ENCODE measurements around the gene NDRG4. TPM values are rescaled to one million over a fixed set of nuclear protein-coding genes. Genes with fewer than 3 reads are reported as not detected.

Gene NDRG4
- total and polyA plus RNA-seq, 2 donors (not counting 3 experiments of a cell fraction or from before 2014, with no cell fraction given), result 35.8 to 74.3 TPM

DNA sequence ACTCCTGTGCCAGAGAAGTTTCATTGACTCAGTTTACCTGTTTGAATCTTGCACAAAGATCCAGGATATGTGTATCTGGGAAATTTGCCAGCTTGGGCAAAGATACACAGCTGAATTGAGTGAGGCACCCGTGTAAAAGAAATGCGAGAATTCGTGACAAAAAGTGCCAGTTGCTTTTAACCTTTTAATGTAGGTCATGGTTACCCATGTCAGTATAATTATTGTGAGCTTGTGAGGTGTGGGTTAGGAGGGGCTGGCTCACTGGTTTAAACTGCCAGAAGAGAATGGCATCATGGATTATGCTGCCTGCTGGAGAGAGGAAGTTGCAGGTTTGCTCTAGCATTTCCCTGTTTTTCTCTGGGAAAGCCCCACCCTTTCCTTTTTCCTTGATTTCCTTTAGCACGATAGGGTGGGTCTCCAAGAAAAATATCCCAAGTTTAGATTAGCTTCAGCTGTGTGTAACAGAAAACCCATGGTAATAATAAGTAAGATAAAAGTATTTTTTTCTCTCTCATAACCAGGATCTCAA, 24.8 kb upstream of the NDRG4 start:
- Histone ChIP-seq H2AFZ (ENCODE audit: low read depth, low read length) (peak overlapping the region; percentile 32), H3K4me3 (replicated peaks in 1 of 3; ENCODE audit: insufficient read depth in 1 of 3, low read depth in 1 of 3, low read length in 3 of 3) (no peak overlapping the region), H3K4me2 (ENCODE audit: insufficient read depth, low read length) (peak overlapping the region; percentile 7), H3K9ac (replicated peaks; ENCODE audit: extremely low read depth, insufficient read depth, low read length) (no peak overlapping the region), H3K27me3 (ENCODE audit: control insufficient read depth in 2 of 2, insufficient read depth in 2 of 2, low read length in 2 of 2) (no peaks in the 10 kb centered on the region), H3K9me1 (replicated peaks; ENCODE audit: control insufficient read depth, extremely low read depth, insufficient read depth, low read length) (no peaks in the 10 kb centered on the region), H3K36me3 (ENCODE audit: control insufficient read depth in 2 of 2, extremely low read depth in 1 of 2, insufficient read depth in 2 of 2, low read length in 2 of 2) (no peaks in the 10 kb centered on the region), H3K79me2 (ENCODE audit: control insufficient read depth, insufficient read depth, low read length) (no peaks in the 10 kb centered on the region), H3K4me1 (ENCODE audit: control insufficient read depth, extremely low read depth, insufficient read depth, low read length) (peaks cover 12% of the 10 kb centered on the region), H3K27ac (ENCODE audit: insufficient read depth, low read depth, low read length) (no peak overlapping the region), H4K20me1 (replicated peaks; ENCODE audit: control insufficient read depth, extremely low read depth, insufficient read depth, low read length) (no peaks in the 10 kb centered on the region), H3K9me3 (replicated peaks; ENCODE audit: control insufficient read depth, insufficient read depth, low read length) (no peaks in the 10 kb centered on the region)
- no TSS peak for BruUV-seq (replicated peaks)
- FAIRE-seq, result peak; percentile 86
- CTCF ChIA-PET, result interaction anchor here (0.7 to 6.3 kb wide), 4 partner anchors 9 to 137 kb away, joined by 3 to 30 read pairs (median 8); no protein-coding TSS in a partner anchor
- TF ChIP-seq, protein P1, sequence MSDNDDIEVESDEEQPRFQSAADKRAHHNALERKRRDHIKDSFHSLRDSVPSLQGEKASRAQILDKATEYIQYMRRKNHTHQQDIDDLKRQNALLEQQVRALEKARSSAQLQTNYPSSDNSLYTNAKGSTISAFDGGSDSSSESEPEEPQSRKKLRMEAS (IDR thresholded peaks at IDR 0.05; ENCODE audit: insufficient read depth, insufficient read length), result no peak
- TF ChIP-seq MYC (IDR thresholded peaks at IDR 0.05; ENCODE audit: low read depth, low read length) (no peak), POLR2A (IDR thresholded peaks at IDR 0.05; ENCODE audit: low read depth, low read length) (no peak), GATA2 (IDR thresholded peaks at IDR 0.05; ENCODE audit: insufficient read depth, insufficient read length, low read depth, low read length) (no peak), FOS (IDR thresholded peaks at IDR 0.05; ENCODE audit: borderline replicate concordance, insufficient read depth, low read length) (no peak), POLR2AphosphoS5 (IDR thresholded peaks at IDR 0.05; ENCODE audit: insufficient read depth, low read depth, low read length) (no peak), EZH2 (IDR thresholded peaks at IDR 0.05; ENCODE audit: borderline replicate concordance, low read depth, low read length, severe bottlenecking) (no peak), JUN (IDR thresholded peaks at IDR 0.05; ENCODE audit: borderline replicate concordance, insufficient read depth, insufficient read length, low read depth) (no peak)
- TF ChIP-seq, protein P2, sequence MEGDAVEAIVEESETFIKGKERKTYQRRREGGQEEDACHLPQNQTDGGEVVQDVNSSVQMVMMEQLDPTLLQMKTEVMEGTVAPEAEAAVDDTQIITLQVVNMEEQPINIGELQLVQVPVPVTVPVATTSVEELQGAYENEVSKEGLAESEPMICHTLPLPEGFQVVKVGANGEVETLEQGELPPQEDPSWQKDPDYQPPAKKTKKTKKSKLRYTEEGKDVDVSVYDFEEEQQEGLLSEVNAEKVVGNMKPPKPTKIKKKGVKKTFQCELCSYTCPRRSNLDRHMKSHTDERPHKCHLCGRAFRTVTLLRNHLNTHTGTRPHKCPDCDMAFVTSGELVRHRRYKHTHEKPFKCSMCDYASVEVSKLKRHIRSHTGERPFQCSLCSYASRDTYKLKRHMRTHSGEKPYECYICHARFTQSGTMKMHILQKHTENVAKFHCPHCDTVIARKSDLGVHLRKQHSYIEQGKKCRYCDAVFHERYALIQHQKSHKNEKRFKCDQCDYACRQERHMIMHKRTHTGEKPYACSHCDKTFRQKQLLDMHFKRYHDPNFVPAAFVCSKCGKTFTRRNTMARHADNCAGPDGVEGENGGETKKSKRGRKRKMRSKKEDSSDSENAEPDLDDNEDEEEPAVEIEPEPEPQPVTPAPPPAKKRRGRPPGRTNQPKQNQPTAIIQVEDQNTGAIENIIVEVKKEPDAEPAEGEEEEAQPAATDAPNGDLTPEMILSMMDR (IDR thresholded peaks at IDR 0.05; ENCODE audit: extremely low read depth in 1 of 2, insufficient read depth in 1 of 2, low read depth in 1 of 2, low read length in 2 of 2), result no peak
- intact Hi-C loops (cut with micrococcal nuclease) (no loop called here), dilution Hi-C loops (cut with MboI; ENCODE audit: extremely low pct_ligation_motif_present, low sequenced_read_pairs) (no loop called here)
- DNase-seq (ENCODE audit: low read depth, low spot score), result peak; percentile 75
- POLR2A ChIA-PET, result no interaction called here

All from endothelial cell of umbilical vein (primary cell).